HG03439 (cell line): ENCODE data around the gene PPP2R3A.
A peak's percentile ranks its signal among the peaks of the same experiment; 100 is the strongest.
"Not testable (repeated sequence)": the region's sequence is repeated elsewhere in the genome, so short reads cannot be mapped to it uniquely, and the experiment has no call there.

Experiments
- ATAC-seq: cut with Tn5 transposase; IDR thresholded peaks from one replicate; pipeline ENCODE4 v1.9.1; 2021; ENCODE audit warnings: mild to moderate bottlenecking, moderate library complexity; ENCODE audit not compliant: unreplicated experiment

PPP2R3A gene

DNA sequence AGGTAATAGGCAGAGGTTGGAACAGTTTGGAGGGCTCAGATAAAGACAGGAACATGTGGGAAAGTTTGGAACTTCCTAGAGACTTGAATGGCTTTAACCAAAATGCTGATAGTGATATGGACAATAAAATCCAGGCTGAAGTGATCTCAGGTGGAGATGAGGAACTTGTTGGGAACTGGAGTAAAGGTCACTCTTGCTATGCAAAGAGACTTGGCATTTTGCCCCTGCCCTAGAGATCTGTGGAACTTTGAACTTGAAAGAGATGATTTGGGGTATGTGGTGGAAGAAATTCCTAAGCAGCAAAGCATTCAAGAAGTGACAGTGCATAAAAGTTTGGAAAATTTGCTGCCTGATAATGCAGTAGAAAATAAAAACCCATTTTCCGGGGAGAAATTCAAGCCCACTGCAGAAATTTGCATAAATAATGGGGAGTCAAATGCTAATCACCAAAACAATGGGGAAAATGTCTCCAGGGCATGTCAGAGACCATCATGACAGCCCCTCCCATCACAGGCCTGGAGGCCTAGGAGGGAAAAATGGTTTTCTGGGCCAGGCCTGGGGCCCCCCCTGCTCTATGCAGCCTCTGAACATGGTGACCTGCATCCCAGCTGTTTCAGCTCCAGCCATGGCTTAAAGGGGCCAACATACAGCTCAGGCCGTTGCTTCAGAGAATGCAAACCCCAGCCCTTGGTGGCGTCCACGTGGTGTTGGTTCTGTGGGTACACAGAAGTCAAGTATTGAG lies 118.3 kb downstream of the PPP2R3A start:
- not testable (repeated sequence) for ATAC-seq

DNA sequence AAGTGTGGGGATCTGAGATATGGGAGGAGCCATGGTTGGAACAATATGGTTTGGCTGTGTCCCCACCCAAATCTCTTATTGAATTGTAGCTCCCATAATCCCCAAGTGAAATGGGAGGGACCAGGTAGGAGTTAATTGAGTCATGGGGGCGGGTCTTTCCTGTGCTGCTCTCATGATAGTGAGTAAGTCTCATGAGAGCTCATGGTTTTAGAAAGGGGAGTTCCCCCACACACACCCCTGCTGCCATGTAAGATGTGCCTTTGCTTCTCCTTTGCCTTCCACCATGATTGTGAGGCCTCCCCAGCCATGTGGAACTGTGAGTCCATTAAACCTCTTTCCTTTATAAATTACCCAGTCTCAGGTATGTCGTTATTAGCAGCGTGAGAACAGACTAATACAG lies 119.5 kb downstream of the PPP2R3A start:
- not testable (repeated sequence) for ATAC-seq

DNA sequence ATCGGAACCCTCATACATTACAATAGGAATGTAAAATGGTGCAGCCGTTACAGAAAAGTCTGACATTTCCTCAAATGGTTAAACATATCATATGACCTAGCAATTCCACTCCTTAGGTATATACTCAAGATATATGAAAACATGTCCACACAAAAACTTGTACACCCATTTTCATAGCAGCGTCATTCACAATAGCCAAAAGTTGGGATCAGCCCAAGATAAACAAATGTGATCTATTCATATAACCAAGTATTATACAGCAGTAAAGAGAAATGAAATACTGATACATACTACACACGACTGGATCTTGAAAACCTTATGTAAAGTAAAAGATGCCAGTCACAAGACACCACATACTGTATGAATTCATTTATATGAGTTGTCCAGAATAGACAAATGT lies 128.2 kb downstream of the PPP2R3A start:
- no peak for ATAC-seq

DNA sequence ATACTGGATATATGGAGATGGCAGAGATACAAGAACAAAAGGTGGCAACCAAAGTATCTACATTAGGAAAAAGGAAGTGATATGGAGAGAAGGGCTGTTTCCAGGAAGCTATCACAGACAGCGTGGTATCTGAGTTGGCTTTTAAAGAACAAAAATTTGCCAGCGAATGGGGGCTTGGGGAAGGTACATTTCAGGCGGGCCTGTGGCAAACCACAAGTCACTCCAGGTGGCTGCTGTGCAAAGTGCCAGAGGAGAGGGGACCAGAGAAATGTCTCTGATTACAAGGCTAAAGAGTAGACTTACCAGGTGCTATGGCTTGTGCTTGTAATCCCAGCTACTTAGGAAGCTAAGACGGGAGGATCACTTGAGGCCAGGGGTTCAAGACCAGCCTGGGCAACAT lies 139.5 kb downstream of the PPP2R3A start:
- ATAC-seq: no peak

DNA sequence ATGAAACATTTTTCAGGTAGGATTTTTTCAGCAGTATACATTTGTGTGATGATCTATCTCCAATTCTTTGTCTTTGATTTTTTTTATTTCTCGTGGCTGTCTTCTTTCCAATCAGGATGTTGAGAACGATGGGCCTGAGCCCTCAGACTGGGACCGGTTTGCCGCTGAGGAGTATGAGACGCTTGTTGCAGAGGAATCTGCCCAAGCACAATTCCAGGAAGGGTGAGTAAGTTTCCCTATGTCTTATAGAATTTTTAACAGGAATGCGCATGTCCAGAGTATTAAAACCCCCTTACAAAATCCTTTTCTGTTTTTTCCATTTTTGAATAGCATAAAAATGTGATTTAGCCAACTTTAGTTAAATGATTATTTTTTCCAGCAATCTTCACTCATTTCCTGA lies 140.6 kb downstream of the PPP2R3A start:
- no peak for ATAC-seq

DNA sequence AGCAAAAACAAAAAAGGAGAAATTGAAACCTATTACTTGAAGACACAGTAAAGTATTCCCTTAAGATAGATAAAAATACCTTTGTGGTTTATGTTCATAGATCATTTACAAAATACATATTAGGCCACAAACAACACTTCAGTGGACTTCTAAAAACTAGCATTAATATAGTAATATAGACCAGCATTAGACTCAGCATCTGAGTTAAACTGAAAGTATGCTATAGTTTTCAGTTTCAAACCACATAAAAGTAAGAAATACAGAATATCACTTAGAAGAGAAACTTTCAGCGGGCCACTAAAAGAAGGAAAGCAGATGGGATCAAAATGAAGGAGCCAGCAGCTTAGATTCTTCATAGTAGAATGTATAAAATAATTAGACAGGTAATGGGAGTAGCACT lies 144.0 kb downstream of the PPP2R3A start:
- ATAC-seq: peak; percentile 97

DNA sequence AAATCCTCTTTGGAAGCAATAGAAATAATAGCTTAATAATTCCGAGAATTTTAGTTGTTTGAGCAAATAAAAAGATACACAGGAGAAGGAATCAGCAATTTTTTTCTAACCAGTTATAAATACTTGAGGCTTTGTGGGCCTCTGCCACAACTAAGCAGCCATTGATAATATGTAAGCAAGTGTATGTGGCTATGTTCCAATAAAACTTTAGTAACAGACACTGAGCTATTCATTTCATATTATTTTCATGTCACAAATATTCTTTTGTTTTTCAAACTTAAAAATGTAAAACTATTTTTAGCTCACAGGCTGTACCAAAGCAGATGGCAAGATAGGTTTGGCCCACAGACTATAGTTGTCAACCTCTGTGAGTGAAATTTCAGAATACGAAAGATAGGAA lies 145.0 kb downstream of the PPP2R3A start:
- no peak for ATAC-seq

DNA sequence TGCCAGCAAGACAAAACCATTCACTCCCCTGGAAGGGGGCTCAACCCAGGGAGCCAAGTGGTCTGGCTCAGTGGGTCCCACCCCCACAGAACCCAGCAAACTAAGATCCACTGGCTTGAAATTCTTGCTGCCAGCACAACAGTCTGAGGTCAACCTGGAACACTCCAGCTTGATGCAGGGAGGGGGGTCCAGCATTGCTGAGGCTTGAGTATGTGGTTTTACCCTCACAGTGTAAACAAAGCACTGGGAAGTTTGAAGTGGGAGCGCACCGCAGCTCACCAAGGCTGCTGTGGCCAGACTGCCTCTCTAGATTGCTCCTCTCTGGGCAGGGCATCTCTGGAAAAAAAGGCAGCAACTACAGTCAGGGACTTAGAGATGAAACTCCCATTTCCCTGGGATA lies 148.9 kb downstream of the PPP2R3A start:
- ATAC-seq: no peak

DNA sequence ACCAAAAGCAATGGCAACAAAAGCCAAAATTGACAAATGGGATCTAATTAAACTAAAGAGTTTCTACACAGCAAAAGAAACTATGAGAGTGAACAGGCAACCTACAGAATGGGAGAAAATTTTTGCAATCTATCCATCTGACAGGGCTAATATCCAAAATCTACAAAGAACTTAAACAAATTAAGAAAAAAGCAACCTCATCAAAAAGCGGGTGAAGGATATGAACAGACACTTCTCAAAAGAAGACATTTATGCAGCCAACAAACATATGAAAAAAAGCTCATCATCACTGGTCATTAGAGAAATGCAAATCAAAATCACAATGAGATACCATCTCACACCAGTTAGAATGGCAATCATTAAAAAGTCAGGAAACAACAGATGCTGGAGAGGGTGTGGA lies 153.8 kb downstream of the PPP2R3A start:
- not testable (repeated sequence) for ATAC-seq

DNA sequence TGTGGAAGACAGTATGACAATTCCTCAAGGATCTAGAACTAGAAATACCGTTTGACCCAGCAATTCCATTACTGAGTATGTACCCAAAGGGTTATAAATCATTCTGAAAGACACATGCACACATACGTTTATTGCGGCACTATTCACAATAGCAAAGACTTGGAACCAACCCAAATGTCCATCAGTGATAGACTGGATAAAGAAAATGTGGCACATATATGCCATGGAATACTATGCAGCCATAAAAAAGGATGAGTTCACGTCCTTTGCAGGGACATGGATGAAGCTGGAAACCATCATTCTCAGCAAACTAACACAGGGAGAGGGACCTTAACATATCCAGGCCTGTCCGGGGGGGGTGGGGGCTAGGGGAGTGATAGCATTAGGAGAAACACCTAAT lies 154.3 kb downstream of the PPP2R3A start:
- ATAC-seq: not testable (repeated sequence)

DNA sequence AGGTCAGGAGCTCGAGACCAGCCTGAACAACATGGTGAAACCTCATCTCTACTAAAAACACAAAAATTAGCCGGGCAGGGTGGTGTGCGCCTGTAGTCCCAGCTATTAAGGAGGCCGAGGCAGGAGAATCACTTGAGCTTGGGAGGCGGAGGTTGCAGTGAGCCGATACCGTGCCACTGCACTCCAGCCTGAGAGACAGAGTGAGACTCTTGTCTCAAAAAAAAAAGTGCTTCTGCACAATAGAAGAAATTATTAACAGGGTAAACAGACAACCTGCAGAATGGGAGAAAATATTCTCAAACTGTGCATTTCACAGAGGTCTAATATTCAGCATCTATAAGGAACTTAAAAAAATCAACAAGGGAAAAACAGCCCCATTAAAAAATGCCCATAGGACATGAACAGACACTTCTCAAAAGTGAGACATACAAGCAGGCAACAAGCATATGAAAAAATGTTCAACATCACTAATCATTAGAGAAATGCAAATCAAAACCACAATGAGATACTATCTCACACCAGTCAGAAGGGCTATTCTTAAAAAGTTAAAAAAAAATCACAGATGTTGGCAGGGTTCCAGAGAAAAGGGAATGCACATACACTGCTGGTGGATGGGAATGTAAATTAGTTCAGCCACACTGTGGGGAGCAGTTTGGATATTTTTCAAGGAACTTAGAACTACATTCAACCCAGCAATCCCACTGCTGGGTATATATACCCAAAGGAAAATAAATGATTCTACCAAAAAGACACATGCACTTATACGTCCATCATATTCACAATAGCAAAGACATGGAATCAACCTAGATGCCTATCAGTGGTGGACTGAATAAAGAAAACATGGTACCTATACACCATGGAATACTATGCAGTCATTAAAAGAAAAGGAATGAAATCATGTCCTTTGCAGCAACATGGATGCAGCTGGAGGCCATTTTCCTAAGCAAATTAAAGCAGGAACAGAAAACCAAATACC lies 155.1 kb downstream of the PPP2R3A start:
- ATAC-seq: peak; percentile 87

DNA sequence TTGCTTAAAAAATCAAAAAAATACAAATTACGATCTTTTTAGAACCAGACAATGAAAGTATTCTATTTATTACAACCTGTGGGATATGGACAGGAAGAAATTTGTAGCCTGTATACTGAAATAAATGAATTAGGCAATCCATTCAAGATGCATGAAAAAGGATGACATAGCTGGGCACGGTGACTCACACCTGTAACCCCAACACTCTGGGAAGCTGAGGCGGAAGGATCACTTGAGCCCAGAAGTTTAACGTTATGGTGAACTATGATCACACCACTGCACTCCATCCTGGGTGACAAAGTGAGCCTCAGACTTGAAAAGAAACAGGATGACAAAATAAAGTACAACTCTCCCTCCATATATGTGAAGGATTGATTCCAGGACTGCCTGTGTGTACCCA lies 156.5 kb downstream of the PPP2R3A start:
- ATAC-seq: no peak

DNA sequence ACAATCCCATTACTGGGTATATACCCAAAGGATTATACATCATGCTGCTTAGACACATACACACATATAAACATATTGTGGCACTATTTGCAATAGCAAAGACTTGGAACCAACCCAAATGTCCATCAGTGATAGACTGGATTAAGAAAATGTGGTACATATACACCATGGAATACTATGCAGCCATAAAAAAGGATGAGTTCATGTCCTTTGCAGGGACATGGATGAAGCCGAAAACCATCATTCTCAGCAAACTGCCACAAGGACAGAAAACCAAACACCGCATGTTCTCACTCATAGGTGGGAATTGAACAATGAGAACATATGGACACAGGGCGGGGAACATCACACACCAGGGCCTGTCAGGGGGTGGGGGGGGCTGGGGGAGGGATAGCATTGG lies 166.1 kb downstream of the PPP2R3A start:
- not testable (repeated sequence) for ATAC-seq

DNA sequence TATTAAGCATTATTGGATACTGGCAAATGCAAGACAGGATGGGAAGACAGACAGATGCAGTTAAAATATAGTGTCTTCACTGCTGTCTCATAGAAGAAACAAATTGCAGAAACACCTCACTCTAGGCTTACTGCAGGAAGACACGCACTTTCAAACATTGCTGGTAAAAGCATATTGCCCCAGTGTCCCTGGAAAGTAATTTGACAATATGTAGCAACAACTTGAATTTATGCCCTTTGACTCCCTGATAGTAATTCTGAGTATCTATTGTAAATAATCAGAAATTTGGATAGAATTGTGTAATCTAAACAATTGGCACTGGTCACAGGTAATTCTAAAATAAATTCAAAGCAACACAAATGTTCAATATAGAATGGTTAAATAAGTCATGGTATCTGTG lies 168.6 kb downstream of the PPP2R3A start:
- no peak for ATAC-seq

DNA sequence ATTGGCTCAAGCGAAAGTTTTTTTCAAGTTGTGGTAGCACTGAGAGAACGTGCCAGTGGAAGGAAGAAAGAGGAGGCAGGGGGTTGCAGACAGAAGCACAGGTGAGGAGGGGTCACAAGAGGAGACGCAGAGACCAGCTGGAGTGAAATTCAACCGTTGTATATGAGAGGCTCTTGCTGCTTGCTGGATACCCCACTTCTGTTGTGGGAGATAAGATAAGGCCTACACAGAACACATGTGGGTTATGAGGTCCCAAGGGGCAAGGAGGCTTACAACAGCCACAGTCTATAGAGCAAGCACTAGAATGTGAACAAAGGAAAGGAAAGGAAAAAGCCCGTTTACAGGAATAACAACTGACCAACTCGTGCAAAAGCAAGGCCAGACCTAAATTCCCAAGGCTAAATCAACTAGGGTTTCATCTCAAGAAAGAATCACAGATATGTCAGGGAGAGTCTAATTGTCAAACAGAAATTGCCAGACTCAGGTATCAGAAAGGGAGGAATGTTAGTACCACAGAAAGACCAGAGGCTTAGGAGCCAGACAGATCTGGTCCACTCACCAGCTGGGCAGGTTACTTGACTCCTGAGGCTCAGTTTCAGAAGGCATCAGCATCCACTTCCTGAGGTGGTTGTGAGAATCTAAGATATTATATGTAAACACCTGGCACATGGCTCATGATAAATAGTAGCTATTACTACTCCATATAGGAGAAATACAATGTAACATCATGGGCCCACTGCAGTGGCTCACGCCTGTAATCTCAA lies 169.7 kb downstream of the PPP2R3A start:
- no peak for ATAC-seq

DNA sequence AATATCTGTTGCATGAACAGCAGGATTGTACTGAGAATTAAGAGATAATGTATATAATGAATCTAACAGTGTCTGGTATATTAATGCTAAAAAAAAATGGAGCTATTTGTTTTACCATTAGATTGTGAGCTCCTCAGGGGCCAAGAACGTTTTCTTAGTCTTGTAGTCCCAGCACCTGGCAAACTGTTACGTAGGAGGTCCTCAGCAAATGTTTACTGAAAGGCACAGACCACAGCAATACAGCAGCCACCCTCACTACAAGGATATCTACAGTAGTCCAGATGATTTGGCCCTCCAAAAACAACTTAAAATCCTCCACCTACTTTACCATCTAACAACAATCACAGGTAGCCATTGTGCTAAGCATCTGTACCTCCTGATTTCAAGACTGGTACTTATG lies 170.9 kb downstream of the PPP2R3A start:
- ATAC-seq: no peak

DNA sequence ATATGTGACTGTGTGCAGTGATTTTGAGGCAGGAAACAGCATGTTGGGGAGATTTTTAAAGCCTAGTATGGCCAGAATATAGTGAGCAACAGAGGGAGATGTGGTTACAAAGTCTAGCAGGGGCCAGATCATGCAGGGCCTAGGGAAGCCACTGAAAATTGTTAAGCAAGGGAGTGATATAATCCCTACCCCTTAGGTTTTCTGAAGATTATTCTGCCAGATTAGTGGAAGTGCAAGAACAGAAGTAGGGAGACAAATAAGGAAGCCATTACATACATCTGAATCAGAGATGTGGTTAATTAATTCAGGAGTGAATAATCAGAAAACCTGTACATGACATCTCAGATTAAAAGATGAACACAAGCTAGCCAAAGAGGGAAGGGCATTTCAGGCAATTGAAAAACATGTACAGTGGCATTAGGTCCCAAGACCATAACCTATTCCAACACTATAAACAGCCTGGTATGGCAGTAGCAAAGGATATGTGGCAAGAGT lies 175.8 kb downstream of the PPP2R3A start:
- ATAC-seq: no peak

DNA sequence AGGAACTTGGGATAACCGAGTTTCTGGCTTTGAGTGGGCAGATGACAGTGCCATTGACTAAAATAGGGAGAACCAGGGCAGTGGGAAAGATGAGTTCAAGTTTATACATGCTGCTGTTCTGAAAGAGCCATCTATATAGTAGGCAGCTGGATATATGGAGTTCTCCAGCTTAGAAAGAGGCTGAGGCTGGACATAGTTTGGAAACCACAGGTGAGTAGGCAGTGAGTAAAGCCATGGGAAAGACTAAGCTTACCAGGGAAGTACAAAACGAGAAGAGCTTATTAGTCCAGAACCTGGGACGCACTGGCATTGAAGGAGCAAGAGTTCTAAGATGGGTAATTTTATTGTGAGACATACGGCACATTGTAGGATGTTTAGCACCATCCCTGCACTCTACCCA lies 176.4 kb downstream of the PPP2R3A start:
- ATAC-seq: no peak

DNA sequence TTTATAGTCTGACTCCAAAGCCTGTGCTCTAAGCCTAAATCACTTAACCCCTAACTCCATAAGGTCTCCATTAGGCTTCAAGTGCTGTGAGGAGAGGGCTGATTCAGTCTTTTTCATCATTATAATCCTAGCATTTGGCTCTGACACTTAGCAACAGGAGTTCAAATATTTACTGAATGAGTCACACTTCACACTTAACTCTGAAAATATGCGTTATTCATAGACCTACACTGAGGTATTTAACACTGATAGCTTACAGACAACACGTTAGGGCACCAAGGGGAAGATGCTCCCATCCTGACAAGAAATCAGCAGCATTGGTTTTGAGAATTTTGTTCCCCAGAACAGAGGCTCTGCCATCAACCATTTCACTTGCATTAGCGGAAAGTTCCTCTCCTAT lies 177.1 kb downstream of the PPP2R3A start:
- no peak for ATAC-seq

DNA sequence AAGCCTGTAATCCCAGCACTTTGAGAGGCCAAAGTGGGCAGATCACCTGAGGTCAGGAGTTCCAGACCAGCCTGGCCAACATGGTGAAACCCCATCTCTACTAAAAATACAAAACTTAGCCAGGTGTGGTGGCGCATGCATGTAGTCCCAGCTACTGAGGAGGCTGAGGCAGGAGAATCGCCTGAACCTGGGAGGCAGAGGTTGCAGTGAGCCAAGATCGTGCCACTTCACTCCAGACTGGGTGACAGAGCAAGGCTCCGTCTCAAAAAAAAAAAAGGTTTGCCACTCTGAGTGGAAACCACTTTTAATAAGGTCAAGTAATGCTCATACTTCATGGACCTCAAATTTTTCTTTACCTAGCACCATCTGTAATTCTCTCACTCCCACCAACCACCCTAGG lies 178.9 kb downstream of the PPP2R3A start:
- ATAC-seq: not testable (repeated sequence)
